HG03135 (cell line): ENCODE measurements around the gene ZNF23.
A peak's percentile ranks its signal among the peaks of the same experiment; 100 is the strongest.
"Not testable (repeated sequence)": the region's sequence is repeated elsewhere in the genome, so short reads cannot be mapped to it uniquely, and the experiment has no call there.

Experiments
- ATAC-seq: cut with Tn5 transposase; IDR thresholded peaks from one replicate; pipeline ENCODE4 v1.9.1; 2021; ENCODE audit warnings: mild to moderate bottlenecking, moderate library complexity; ENCODE audit not compliant: unreplicated experiment

The ZNF23 gene

GRCh38 chr16:71461686-71462648 is at the start of gene ZNF23:
TSS of gene ZNF23 (minus strand) at chr16:71462247. CDS start at chr16:71456796, 5,451 bp downstream.
- peak; percentile 93 for ATAC-seq

DNA sequence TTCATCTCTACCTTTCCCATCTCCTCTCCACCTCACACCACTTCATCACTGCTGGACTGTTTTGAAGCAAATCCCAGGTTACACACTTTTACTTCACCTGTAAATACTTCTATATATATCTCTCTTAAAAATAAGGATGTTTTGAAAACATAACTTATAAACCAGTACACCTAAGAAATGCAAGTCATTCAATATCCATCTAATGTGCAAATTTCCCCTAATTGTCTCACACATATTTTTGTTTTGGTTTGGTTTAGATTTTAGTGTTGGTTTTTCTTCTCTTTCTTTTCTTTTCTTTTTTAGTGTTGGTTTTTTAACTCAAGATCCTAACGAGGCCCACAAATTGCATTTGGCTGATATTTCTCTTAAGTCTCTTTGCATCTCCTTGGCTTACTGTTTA is 45.0 kb upstream of the ZNF23 start:
- ATAC-seq = no peak

GRCh38 chr16:71504901-71505300 is 42.9 kb upstream of the ZNF23 start:
- no peak for ATAC-seq

DNA sequence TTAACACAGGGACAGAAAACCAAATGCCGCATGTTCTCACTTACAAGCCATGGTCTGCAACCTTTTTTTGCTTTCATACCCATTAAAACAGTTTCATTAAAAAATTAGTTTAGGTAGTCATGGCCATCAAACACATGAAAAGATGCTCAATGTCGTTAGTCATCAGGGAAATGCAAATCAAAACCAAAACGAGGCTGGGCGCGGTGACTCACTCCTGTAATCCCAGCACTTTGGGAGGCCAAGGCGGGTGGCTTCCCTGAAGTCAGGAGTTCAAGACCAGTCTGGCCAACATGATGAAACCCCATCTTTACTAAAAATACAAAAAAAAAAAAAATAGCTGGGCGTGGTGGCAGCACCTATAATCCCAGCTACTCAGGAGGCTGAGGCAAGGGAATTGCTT is 42.0 kb upstream of the ZNF23 start:
- not testable (repeated sequence) for ATAC-seq

DNA sequence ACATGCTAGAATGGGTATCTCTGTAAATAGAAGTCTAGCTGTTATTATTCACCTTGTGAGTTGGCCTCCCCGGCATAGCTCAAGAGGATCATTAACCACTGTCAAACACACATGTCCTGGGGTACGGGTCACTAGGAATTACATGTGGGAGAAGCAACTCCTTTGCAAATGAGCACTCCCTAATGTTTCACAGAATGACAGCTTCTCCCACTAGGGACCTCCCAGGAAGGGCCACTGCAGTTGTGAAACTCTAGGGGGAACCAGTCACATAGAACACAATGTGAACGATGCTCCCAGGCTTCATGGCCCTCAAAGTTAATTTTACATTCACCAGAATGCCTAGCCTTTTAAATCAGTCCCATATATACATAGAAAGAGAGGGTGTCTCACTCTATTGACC is 39.5 kb upstream of the ZNF23 start:
- no peak for ATAC-seq

DNA sequence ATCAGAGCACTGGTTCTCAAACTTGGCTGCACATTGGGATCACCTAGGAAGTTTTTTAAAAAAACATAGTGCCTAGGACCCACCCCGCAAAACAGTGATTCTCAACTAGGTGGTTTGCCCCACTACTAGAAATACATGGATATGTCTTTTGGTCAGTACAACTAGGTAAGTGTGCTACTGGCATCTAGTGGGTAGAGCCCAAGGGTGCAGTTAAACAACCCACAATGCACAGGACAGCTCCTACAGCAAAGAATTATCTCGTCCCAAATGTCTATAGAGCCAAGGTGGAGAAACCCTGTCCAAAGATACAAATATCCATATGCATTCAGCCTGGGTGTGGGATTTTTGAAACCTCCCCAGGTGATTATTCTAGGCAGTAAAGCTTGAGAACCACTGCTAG is 38.9 kb upstream of the ZNF23 start:
- ATAC-seq = no peak

- ATAC-seq = no peak
Observed at GRCh38 chr16:71499775-71500364, 37.8 kb upstream of the ZNF23 start.

DNA sequence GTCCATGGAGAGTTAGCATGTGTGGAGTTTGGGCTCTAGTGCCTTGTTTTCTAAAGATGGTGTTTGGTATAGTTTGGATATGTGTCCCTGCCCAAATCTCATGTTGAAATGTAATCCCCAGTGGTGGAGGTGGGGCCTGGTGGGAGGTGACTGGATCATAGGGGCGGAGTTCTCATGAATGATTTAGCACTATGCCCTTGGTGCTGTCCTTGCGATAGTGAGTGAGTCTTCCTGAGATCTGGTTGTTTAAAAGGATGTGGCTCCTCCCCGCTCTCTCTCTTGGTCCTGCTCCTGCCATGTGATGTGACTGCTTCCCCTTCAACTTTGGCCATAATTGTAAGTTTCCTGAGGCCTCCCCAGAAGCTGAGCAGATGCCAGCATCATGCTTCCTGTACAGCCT is 36.0 kb upstream of the ZNF23 start:
- no peak for ATAC-seq

GRCh38 chr16:71493213-71493612 is 31.2 kb upstream of the ZNF23 start:
- no peak for ATAC-seq

DNA sequence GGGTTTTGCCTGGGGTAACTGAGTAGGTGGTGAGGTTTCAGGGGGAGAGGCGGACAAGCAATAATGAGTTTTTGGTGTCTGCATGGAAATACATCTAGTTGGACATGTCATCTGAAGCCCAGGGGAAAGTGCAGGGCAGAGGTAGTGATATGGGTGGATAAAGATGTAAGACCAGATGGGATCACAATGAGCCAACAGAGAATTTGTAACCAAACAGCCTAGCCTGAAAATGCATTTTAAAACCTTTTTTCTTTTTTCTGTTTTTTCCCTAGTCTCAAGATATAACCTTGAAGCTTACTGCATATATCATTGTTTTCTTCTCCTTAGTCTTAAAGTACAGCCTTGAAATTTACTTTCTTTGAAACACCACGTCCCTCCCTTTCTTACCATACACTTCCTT is 30.7 kb upstream of the ZNF23 start:
- ATAC-seq = no peak

GRCh38 chr16:71491054-71491453 is 29.0 kb upstream of the ZNF23 start:
- ATAC-seq = no peak

DNA sequence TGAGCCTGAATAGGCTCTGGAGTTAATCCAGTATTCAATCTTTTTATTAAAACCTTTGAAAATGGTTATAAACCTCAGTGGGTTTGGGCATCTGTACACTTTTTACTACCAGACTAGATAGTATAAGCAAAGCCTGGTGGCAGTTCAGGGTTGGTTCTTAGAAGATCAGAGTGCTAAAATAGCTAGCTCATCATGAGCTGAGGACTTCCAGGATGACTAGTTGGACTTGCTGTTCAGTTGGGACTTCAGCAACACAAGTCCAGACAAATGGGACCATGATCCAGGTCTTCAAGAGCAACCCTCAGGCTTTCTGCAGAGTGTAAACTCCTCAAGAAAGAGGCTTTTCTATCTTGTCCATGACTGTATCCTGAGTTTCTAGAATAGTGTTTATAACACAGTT is 28.3 kb upstream of the ZNF23 start:
- ATAC-seq = no peak

DNA sequence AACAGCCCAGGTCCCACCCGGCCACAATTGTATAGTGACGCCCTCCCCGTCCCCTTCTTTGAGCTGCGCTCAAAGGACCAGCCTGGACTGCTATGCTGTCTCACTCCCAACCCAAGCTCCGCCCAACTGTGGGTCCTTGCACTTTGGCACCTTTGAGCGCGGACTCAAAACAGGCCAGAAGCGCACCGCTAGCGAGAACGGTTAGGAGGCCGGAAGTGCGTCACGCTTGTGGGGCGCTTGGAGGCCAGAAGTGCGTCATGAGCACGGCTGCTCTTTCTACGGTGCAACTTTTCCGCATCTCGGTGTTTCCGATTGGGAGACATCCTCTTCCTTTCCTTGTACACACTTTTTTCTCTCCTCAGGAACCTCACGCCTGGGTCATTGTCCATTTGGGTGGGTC is 27.1 kb upstream of the ZNF23 start, which contains the start of gene ZNF19:
ZNF19 (minus strand) TSS at position 203 of the 400 bp plus-strand sequence. CDS start 7,210 bp downstream, outside the sequence.
- no peak for ATAC-seq

- peak; percentile 92 for ATAC-seq
Observed at GRCh38 chr16:71484006-71484893, 22.2 kb upstream of the ZNF23 start.

DNA sequence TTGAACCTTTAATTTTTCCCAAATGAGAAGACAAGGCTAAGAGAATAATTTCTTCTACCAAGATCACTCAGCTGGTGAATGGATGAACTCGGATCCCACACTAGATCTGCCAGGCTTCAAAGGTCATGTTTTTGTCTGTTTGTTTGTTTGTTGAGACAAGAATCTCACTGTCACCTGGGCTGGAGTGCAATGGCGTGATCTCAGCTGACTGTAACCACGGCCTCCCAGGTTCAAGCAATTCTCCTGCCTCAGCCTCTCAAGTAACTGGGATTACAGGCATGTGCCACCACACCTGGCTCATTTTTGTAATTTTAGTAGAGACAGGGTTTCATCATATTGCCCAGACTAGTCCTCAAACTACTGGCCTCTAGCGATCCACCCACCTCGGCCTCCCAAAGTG is 20.5 kb upstream of the ZNF23 start:
- no peak for ATAC-seq

DNA sequence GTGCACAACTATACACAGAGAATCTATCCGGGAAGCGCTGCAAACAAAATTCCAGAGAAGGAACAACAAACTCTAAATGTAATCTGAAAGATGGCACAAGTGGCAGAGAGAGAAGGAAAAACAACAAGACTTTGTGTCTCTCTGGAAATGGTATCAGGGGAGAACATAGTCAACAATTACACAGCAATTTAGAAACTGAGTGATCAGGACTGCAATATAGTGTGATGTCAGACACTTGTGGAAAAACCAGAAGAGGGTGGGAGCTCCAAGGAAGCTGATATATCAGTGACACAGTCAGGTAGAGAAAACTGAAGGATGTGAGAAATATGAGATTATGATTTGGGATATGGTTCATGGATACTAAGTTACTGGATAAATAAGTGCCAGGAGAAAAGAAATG is 18.9 kb upstream of the ZNF23 start:
- no peak for ATAC-seq

- no peak for ATAC-seq
Observed at GRCh38 chr16:71479420-71479819, 17.4 kb upstream of the ZNF23 start.

DNA sequence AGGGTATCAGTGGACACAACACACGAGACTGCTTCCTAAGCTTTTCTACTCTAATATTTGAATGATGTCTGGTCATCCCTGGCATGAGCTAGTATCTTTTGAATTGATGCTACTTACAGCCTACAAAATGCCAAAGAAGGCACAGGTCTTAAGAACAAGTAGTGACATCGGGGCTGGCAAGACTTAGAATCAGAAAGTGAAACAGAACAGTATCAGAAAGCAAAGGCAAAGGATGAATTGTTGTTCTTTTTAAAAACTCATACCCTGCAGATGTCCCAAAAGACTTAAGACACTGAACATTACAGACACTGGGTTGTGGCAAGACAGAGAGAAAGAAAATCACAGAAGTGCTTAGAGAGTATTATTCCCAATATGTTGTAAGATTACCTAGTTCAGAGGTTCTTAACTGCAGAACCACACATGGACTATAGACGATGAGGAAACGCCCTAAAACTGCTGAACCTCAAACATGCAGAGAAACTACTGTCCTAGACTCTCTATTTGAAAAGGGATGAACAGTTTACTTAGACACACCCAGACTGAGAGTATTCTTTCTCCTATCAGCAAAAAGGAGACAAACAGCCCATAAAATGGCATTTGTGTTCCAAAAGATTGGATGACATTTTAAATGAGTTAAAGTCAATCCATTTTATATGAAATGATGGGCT is 14.5 kb upstream of the ZNF23 start:
- no peak for ATAC-seq

DNA sequence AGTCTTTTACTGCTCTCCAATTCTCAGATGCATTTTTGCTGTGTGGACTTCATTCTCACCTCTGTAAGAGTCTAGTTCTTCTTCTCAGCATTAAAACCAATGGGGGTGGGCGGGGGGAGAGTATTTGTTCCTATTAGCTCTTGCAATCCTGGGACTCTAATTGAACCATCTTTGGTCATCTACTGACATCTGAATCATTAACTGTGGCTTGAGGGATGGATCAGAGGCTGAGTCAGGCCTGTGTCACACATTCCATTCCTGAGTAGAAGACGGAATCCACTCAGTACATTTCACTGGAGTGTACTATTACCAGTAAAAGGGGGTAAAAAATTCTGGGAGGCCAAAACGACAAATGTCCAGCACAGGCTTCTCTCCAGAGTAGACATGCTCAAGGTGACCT is 12.8 kb upstream of the ZNF23 start:
- ATAC-seq = no peak

DNA sequence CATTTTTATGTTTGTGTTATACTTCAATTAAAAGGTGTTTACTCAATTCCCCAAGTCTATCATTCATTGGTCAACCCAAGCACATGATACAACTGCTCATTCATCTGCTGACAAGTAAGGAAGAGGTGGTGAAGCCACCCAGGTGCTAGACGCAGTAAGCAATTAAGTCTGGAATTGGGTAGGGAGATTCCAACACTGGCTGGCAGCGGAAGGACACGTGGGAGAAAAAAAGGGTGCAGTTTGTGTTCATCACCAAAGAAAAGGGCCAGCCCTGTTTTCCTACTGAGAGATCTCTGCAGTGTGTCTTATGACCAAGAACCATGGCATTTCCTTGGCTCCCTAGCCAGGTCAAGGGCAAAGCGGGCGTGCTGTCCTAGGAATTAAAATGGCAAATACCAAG is 11.8 kb upstream of the ZNF23 start:
- ATAC-seq = no peak

- no peak for ATAC-seq
Observed at GRCh38 chr16:71472931-71473330, 10.9 kb upstream of the ZNF23 start.
